SHP77 treated with DMSO at 0.1 percent for 48 hours (cell line): Measurements from ENCODE around the gene MINDY2.
"Not testable (repeated sequence)": the region's sequence is repeated elsewhere in the genome, so short reads cannot be mapped to it uniquely, and the experiment has no call there.

Source experiments
- DNase-seq: peaks from one replicate; lab custom pipeline; 2025; lab: John Stamatoyannopoulos, UW

MINDY2 gene

DNA sequence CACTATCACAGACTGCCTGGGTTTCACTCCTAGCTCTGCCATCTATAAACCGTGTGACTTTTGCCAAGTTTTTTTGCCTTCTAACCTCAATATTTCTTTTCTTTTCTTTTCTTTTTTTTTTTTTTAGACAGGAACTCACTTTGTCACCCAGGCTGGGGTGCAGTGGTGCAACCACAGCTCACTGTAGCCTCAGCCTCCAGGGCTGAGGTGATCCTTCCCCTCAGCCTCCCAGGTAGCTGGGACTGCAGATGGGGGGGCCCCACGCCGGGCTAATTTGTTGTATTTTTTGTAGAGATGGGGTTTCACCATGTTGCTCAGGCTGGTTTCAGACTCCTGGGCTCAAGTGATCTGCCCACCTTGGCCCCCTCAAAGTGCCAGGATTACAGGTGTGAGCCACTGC lies 18.4 kb upstream of the MINDY2 start:
- no peak for DNase-seq

DNA sequence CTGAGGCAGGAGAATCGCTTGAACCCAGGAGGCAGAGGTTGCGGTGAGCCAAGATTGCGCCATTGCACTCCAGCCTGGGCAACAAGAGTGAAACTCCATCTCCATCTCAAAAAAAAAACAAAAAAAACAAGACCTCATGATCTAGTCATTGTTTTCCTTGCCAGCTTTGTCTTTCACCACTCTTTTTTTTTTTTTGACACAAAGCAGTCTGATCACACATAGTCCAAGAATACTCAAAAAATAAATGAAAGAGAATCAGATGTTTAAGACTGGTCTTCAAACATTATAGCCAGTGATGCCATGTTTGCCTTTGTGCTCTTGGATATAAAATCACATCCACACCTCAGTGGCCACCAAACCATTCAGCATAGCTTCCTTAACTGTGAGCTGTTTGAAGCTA lies 15.8 kb upstream of the MINDY2 start:
- no peak for DNase-seq

DNA sequence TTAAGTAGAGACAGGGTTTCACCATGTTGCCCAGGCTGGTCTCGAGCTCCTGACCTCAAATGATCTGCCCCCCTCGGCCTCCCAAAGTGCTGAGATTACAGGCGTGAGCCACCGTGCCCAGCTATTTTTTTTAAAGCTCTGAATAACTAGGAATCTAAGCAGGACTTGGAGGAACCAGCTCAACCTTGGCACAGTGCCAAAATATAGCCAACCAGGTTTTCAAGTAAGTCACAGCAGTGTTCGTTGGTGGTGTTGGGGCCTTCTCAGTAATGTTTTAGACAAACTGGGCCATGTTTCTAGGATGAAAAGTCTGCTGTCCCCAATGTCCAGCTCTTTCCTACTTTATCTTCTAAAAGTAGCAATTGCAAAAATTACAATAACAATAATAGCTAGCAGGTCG lies 15.1 kb upstream of the MINDY2 start:
- DNase-seq: no peak

DNA sequence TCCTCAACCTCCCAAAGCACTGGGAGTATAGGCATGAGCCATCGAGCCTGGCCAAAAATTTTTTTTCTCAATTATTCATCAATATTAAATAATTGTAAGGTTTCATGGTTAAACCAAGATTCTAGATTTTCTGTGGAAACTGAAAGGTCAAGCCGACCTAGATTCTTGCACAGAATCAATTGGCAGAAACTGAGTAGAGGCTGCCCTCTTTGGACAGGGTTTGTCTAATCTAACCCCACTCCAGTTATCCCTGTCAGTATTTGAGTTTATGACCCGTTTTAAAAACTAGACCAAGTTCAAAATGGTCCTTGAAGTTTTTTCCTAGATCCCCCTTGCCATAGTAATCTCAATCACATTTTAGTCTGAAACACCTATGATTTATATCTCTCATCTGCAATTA lies 13.0 kb upstream of the MINDY2 start:
- DNase-seq: no peak

DNA sequence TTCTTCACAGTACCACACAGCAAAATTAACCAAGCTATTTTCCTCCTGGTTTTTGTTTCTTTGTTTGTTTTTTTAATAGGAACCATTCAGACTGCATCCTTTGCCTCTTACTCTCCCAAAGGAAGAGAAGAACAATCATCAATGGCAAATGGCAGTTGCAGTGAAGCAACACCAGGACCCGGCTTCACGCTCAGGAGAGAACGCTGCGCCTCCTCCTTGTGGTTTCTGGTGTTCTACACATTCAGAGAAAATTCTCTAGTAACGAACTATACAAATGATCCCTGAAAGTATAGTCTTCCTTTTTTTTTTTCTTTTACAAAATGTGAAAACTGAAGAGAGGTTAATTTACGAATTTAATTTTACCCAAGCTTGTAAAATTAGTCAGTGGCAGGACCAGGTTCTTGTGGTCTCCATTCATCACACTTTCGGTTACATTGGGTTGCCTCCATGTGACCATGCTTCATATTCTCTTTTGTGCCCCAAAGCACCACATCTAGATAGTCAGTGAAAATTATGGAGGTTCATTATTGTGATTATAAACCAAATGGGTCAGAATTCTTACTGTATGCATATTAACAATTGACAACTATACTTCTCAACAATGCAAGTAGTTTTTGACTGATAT lies 10.6 kb upstream of the MINDY2 start:
- DNase-seq: no peak

DNA sequence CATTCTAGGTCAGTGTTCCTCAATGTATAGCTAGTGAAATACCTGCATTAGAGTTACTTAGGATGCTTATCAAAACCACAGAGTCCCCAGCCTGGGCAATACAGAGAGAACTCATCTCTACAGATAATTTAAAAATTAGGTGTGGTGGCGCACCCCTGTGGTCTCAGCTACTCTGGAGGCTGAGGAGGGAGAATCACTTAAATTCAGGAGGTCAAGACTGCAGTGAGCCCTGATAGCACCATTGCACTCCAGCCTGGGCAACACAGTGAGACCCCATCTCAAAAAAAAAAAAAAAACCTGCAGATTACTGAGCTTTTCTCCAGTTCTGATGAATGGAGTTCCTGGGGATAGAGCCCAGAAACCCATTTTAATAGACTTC lies 10.1 kb upstream of the MINDY2 start:
- DNase-seq: no peak

DNA sequence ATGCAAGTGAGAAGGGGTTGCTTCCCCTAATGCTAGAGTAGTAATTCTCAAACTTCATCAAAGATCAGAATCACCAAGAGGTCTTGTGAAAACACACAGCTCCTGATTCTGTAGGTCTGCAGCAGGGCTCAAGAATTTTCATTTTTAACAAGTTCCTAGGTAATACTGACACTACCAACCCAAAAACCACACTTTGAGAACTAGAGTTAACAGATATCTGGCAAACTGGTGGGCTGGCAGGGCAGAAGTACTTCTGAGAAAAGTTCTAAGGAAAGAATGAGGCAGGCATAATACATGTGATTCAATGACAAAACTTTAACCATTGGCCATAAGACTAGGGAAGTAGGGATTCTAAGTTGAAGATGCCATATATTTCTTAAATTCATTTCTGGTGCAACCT lies 8.8 kb upstream of the MINDY2 start:
- DNase-seq: no peak

DNA sequence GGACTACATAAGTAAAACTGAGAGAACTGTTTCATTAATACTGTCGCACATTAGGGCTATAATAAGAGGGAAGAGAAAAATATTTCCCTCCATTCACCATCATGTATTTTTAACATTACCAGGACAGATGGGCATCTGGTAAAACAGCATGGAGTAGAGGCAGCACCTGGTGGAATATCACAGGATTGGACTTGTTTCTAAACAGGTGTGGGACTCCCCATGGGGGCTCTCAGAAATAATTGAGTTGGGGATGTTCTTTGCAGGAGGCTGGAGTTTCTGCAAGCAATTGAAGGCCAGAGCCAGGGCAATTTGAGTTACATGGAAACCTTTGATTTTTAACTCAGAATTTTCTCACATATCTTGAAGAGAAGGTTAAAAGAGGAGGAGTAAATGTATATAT lies 8.4 kb upstream of the MINDY2 start:
- DNase-seq: no peak

DNA sequence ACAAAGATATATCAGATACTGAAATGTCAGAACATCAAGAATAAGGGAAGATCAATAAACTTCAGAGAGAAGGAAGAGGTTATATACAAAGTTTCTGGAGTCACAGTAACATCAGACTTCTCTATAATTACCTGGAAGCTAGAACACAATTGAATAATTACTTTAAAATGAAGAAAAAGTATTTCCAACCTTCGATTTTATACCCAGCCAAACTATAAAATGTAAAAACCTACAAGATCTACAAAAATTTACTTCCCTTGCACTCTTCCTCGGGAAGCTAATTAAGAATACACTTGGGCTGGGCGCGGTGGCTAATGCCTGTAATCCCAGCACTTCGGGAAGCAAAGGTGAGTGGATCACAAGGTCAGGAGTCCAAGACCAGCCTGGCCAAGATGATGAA lies 6.6 kb upstream of the MINDY2 start:
- DNase-seq: no peak

DNA sequence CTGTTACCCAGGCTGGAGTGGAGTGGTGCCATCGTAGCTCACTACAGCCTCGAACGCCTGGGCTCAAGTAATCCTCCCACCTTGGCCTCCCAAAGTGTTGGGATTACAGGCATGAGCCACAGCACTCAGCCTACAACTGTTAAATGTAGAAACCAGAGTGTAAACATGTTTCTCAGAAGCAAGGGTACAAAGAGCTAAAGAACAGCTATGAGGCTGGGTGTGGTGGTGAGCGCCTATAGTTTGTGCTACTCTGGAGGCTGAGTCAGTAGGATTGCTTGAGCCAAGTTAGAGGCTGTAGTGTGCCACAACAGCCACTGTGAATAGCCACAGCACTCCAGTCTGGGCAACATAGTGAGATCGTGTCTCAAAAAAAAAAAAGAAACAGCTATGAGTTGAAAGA lies 4.8 kb upstream of the MINDY2 start:
- no peak for DNase-seq

DNA sequence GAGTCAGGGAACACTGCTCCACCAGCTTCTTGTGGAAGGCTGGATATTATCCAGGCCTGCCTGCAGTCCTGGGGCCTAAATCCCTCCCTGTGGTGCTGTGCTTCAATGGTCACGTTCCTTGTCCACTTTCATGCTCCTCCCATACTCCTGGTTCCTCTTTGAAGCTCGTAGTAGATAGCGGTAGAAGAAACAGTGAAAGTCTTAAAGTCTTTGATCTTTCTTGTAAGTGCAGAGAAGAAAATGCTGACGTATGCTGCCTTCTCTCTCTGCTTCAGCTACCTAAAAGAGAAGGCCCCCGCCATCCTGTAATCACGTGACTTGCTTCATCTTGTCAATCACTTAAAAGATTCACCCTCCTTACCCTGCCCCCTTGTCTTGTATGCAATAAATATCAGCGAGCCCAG lies 2.5 kb upstream of the MINDY2 start:
- DNase-seq: not testable (repeated sequence)

DNA sequence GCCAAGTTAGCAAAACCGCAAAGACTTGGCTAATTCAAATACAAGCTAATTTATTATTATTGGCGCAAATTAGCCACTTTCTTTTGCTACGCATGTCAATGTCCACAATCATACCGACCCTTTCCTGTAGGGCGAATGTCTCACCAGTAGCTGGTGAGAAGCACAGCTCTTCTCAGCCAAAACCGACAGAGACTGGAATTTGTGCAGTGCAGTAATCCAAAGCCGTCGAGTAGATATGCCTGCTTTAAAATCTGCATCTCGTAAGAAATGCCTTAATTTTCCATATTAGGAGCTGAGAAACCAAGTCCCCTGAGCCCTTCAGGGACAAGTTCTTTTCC lies 614 bp upstream of the MINDY2 start:
- no peak for DNase-seq

DNA sequence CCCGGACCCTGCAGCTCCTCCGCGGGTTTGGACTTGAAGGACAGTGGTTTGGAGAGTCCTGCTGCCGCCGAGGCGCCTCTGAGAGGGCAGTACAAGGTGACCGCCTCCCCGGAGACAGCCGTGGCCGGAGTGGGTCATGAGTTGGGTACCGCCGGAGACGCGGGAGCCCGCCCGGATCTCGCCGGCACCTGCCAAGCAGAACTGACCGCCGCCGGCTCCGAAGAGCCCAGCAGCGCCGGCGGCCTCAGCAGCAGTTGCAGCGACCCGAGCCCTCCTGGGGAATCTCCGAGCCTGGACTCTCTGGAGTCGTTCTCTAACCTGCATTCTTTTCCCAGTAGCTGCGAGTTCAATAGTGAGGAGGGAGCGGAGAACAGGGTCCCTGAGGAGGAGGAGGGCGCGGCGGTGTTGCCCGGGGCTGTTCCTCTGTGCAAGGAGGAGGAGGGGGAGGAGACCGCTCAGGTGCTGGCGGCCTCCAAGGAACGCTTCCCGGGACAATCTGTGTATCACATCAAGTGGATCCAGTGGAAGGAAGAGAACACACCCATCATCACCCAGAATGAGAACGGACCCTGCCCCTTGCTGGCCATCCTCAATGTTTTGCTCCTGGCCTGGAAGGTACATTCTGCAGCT lies 634 bp downstream of the MINDY2 start:
- DNase-seq: no peak

DNA sequence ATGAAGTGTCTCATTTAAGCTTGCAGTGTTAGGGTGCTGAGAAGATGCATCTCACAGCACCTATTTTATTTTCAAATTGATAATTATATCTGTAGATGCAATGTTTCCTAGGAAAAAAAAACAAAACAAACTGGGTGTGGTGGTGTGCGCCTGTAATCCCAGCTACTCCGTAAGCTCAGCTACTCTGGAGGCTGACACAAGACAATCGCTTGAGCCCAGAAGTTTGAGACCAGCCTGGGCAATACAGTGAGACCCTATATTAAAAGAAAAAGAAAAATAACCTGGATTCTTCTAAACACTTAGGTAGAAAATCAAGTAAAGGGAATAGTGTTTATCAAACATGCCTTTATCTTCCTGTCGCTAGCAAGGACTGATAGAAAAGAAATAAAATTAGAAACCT lies 1.9 kb downstream of the MINDY2 start:
- DNase-seq: no peak

DNA sequence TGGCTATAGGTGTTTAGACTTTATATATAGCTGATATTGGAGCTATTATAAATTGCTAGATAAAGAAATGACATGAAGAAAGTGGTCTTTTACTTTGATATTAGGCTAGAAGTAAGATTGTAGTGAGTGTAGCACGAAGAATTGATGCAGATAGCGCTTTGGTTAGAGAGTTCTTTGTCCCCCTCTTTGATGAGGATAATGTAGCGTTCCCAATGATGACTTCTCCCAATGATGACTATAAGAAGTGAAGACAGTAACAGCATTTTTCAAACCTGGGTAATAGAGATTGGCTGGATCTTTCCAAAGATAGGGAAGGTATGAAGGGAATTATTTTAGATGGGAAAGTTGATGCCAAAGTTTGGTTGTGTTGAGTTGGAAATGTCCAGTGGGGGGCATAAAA lies 4.3 kb downstream of the MINDY2 start:
- no peak for DNase-seq

DNA sequence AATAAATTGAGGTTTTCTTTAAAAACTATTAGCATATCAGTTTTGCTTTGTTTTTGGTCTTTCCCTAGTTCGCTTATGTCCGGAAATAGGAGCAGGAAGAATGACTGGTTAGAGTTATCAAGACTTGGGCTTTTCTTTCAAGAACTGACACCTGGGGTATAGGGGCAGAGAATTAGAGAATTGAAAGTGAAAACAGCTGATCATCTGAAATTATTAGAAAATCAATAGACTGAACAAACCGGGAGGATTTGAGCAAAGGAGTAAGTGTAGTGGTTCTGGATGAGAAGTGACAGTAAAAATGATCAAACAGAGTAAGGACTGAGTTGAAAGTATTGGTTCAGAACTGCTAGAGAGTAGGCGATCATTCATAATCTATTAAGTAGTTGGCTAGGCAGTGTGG lies 6.0 kb downstream of the MINDY2 start:
- no peak for DNase-seq

DNA sequence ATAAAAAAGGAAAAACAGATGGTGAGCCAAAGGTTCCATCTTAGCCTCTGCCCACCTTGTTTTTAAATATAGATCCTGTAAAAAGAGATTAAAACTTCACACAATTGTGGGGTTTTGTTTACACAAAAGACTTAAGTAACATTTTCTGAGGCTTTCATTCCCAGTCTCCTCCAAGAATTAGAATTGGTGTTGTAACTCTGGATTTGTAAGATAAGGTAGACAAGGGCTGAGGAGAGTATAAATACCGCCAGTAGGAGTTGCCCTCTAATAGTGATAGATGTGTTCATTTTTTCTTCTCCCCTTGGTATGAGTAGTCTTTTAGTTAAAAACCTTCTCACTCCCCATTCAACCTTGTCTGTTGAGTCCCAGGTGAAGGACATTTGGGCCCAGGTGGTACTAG lies 8.5 kb downstream of the MINDY2 start:
- DNase-seq: no peak

DNA sequence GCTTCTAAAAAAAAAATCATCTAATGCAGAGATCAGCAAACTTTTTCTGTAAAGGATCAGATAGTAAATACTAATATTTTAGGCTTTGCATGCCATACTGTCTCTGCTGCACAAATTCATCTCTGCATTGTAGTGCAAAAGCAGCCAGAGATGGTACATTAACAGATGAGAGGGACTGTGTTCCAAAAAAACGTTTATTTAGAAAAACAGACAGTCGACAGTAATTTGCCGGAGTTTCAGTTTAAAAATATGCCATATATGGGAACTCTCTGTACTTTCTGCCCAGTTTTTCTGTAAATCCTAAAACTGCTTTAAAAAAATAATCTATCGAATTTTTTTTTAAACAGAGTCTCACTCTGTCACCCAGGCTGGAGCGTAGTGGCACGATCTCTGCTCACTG lies 14.3 kb downstream of the MINDY2 start:
- DNase-seq: no peak

DNA sequence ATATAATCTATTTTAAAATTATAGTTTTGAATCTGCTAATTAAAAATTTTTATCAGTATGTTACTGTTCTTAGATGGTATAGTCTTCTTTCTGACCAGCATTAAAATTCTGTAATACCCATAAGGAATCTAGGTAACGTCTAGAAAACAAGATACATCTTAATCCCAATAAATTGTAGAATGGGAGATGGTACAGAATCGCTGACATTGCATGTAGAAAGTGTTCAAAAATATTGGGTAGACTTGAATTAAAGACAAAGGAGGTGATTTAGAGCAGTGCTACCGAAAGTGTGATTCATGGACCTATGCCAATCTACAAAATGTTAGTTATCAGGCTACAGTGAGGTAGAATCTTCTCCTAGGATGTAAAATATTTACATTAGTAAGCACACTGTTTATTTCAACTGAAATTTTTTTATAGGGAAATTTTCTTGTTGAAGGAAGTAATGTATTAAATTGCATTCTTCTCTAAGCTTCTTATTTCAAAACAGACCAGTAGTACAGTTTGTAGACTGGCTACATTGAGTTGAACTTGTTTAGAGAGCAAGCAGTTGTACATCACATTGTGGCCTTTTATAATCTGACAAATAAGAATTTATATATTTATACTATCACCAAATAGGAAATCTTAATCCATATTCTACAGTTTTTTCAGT lies 17.1 kb downstream of the MINDY2 start:
- DNase-seq: no peak

DNA sequence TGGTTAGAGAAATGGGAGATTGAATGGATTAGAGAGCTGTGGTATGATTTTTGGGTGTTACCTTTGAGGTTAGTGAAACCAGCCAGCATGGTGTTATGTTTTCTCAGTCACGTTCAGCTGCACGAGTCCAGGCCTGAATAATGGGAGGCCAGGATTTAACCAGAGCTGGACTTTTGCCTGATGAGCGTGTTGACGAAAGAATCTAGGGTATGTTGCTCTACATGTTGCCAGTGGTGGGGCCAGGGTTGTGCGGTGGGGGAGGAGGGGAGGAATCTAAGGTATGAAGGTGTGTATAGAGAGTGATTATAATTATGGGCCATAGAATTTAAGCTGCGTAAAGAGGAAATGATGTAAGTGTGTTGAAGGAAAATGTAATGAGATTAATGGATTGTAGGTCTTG lies 22.8 kb downstream of the MINDY2 start:
- DNase-seq: no peak

DNA sequence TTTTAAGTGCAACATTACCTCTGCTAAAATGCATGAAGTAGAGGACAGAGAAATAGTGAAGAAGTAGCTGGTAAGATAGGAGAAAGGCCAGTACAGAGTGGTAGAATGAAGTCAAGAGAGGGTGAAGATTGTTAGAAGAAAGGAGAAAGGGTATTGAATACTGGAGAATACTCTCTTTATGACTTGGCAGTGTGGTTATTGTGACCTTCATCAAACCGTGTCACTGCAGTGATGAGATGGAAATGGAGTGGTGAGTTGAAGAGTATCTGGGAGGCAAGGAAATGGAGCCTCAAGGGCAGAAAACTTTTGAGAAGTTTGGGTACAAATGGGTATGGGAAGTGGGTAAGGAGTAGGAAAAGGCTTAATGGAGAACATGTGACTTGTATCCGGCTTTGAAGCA lies 24.7 kb downstream of the MINDY2 start:
- no peak for DNase-seq

DNA sequence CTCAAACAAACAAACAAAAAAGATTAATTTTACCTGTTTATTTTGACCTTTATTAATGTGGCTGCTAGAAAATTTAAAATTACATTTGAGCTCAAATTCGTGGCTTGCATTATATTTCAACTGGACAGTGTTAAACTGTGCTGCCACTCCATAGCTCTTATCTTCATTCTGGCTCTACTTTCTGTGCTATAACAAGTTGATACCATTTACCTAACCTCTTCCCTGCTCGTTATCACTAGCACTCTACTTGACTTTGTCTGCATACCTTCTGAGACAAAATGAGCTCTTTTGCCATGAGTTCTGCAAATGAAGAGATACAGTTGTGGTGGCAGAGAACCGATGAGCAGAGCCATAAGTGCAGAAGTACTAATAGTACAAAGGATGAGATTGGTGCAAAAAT lies 26.4 kb downstream of the MINDY2 start:
- no peak for DNase-seq

DNA sequence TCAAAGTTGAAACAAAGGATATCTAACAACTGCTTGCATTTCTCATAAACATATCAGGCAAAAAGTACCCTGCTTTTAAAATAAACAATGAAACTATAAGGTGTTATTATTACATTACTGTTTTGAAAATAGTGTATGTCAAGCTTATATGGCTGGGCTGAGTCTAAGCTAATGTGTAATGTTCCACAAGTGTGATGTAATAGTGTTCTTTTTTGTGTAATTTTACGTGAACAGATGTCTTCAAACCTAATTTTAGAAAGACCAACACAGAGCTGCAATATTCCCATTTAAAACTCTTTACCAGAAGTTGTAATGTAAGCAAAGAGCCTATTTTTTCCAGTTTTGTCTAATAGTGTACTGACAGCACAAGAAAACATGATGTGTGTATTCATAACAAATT lies 34.0 kb downstream of the MINDY2 start:
- no peak for DNase-seq

DNA sequence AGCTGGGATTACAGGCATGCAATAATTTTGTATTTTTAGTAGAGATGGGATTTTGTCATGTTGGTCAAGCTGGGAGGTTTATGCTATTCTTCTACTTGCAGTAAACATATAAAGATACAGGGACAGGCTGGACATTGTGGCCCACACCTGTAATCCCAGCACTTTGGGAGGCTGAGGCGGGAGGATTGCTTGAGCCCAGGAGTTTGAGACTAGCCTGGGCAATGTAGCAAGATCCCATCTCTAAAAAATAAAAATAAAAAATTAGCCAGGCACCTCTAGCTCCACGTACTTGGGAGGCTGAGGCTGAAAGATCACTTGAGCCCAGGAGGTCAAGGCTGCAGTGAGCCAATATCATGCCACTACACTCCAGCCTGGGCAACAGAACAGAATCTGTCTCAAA lies 52.2 kb downstream of the MINDY2 start:
- DNase-seq: not testable (repeated sequence)
